Glutamatergic neuron (in vitro differentiated cells): Measurements from ENCODE around the gene LHFPL2. TPM values are rescaled to one million over a fixed set of nuclear protein-coding genes. Genes with fewer than 3 reads are reported as not detected.
"Not testable (repeated sequence)": the region's sequence is repeated elsewhere in the genome, so short reads cannot be mapped to it uniquely, and the experiment has no call there.

ENCODE experiments used
- DNase-seq: peaks from one replicate; pipeline ENCODE4 v3.0.0; 2022
- H3K27ac Mint-ChIP-seq: one replicate; pipeline ENCODE4 v1.8.0; 2020; ENCODE audit warnings: mild to moderate bottlenecking, mixed read lengths, inconsistent platforms; ENCODE audit not compliant: unreplicated experiment
- H3K27me3 Mint-ChIP-seq: one replicate; pipeline ENCODE4 v1.8.0; 2020; ENCODE audit warnings: mild to moderate bottlenecking, moderate library complexity, mixed read lengths, inconsistent platforms; ENCODE audit not compliant: unreplicated experiment
- H3K36me3 Mint-ChIP-seq: one replicate; pipeline ENCODE4 v1.8.0; 2020; ENCODE audit warnings: mild to moderate bottlenecking, mixed read lengths, inconsistent platforms; ENCODE audit not compliant: unreplicated experiment
- H3K4me1 Mint-ChIP-seq: one replicate; pipeline ENCODE4 v1.8.0; 2020; ENCODE audit warnings: mild to moderate bottlenecking, low read depth, mixed read lengths, inconsistent platforms; ENCODE audit not compliant: unreplicated experiment
- H3K4me3 Mint-ChIP-seq: one replicate; pipeline ENCODE4 v1.8.0; 2020; ENCODE audit warnings: mild to moderate bottlenecking, mixed read lengths, inconsistent platforms; ENCODE audit not compliant: unreplicated experiment
- H3K9me3 Mint-ChIP-seq: one replicate; pipeline ENCODE4 v1.8.0; 2020; ENCODE audit warnings: mild to moderate bottlenecking, moderate library complexity, mixed read lengths, inconsistent platforms; ENCODE audit not compliant: unreplicated experiment
- CTCF ChIP-seq: fragments of 200-600 bp; sonication (generic); IDR thresholded peaks from one replicate; pipeline ENCODE4 v1.5.0; 2021; ENCODE audit not compliant: partially characterized antibody, unreplicated experiment
- total RNA-seq: library from RNA; stranded (reverse); fragmentation: NEBNext Ultra II Directional; extraction: Animal tissue kit (Norgen Biotek cat#: 25700); gene quantifications from one replicate; pipeline ENCODE4 v1.2.1, GENCODE V29; 2021; ENCODE audit not compliant: unreplicated experiment

LHFPL2 gene
- total RNA-seq, 1 donor from 2014 or later, result 2.5 TPM

DNA sequence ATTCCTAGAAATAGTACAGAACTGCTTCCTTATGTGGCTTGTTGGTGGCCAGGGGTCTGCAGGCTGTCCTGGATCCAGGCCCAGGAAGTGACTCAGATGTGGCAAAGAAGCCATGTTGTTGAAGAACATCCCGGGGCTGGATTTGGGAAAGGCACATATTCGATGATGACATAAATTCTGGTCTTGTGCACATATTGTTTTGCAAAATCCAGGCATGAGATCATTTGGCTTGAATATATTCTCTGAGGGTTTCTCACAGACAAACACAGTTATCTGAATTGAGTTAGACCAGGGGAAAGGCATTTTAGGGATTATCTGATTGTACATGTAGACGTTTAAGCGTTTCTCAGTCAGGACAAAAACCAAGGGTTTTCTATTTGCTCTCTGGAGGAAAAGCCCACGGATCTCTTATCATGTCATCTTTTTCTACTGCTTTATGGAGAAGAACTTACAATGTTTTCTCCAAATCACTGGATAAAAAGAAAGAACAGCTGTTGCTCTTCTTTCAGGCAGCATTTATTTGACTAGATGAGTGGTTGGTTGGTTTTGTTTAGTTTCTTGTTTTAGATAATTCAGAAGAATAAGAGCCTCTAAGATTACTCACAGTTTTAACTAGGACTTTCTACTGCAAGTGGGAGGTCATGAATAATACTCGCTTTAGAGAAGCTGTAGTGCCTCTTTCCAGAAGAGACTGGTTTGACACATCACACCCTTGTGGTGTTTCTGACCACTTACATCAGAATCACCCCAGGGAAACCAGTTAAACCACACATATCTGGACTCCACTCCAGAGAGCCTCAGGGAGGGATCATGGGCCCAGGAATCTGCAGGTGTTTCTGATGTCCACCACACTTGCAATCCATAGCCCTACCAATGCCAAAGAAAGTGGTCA is 29.5 kb upstream of the LHFPL2 start:
- Mint-ChIP-seq H3K27me3 (no peaks in the 10 kb centered on the region), H3K4me1 (no peaks in the 10 kb centered on the region), H3K4me3 (no peak overlapping the region), H3K27ac (no peak overlapping the region), H3K36me3 (no peaks in the 10 kb centered on the region), H3K9me3 (no peaks in the 10 kb centered on the region)
- DNase-seq, result no peak
- no peak for TF ChIP-seq CTCF

DNA sequence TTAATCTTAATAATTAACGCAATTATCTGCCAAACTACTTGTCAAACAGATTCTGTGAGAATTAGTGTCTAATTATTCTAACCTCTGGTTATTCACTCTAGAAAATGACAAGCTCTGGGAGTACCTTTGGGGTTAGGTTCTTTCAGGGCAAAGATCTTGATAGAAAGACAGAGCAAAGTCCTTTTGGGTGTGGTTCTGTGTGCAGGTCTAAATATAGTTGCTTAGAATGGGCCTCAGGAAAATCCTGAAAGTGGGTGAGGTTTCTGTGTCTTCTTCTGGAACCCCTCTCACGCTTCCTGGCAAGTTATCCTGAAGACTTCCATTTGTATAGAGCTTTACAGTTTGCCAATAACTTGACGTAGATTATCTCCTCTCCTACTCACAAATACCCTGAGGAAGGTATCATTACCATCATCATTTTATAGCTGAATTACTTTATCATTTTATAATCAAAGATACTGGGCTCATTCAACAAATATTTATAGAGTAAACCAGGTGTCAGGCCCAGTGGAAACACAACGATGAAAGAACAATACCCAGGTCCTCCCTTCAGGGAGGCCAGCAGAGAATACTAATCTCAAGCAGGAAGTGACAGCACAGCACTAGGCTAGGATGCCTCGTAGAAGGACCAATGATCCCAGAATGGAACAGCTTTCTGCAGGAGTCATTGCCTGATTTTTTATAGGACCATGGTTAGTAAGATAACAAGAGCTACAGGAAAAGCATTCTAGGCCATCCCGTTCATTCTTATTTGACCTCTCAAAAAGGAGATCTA is 27.6 kb upstream of the LHFPL2 start:
- DNase-seq, result no peak
- Mint-ChIP-seq H3K27me3 (no peaks in the 10 kb centered on the region), H3K36me3 (no peaks in the 10 kb centered on the region), H3K27ac (no peak overlapping the region), H3K4me1 (no peaks in the 10 kb centered on the region), H3K4me3 (no peak overlapping the region), H3K9me3 (no peaks in the 10 kb centered on the region)
- TF ChIP-seq CTCF, result no peak

GRCh38 chr5:78673827-78674226 is 25.3 kb upstream of the LHFPL2 start:
- not testable (repeated sequence) for H3K36me3 Mint-ChIP-seq, H3K4me3 Mint-ChIP-seq, H3K27ac Mint-ChIP-seq, H3K4me1 Mint-ChIP-seq, H3K9me3 Mint-ChIP-seq, H3K27me3 Mint-ChIP-seq, DNase-seq

- peaks cover 2% of the 10 kb centered on the region for H3K9me3 Mint-ChIP-seq
- TF ChIP-seq CTCF, result no peak
- no peaks in the 10 kb centered on the region for H3K27me3 Mint-ChIP-seq
- H3K4me3 Mint-ChIP-seq, result no peak overlapping the region
- H3K27ac Mint-ChIP-seq, result no peak overlapping the region
- no peaks in the 10 kb centered on the region for H3K4me1 Mint-ChIP-seq
- DNase-seq, result no peak
- H3K36me3 Mint-ChIP-seq, result no peaks in the 10 kb centered on the region
Observed at GRCh38 chr5:78672154-78672553, 23.6 kb upstream of the LHFPL2 start.

- H3K4me3 Mint-ChIP-seq, result no peak overlapping the region
- no peak for DNase-seq
- TF ChIP-seq CTCF, result no peak
- H3K36me3 Mint-ChIP-seq, result no peaks in the 10 kb centered on the region
- H3K27ac Mint-ChIP-seq, result no peak overlapping the region
- no peaks in the 10 kb centered on the region for H3K27me3 Mint-ChIP-seq
- H3K9me3 Mint-ChIP-seq, result peaks cover 2% of the 10 kb centered on the region
- no peaks in the 10 kb centered on the region for H3K4me1 Mint-ChIP-seq
Observed at GRCh38 chr5:78671609-78672008, 23.0 kb upstream of the LHFPL2 start.
